Measurements from ENCODE around the gene CD68.

CD68 gene

DNA sequence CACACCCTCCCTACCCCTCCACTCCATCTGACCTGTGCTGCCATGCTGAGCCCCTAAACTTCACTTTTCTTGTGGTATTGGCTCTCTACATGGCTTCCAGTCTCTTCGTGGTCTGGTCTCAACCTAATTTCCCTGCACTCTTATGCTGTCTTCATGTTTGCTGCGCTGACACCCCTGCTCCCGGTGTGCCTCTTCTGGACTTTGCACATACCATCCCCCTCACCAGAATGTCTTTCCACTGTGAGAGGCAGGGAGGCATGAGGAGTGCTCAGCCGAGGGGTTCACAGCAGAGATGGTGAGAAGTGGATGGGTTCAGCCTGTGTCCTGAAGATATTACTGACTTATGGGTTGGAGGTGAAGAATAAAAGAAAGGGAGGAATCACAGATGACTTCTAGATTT, 28.0 kb upstream of the CD68 start:
- Histone ChIP-seq H3K9me2 (replicated peaks; ENCODE audit: insufficient read depth, low read length) (no peaks in the 10 kb centered on the region), H3K9ac (ENCODE audit: low read length) (no peak overlapping the region), H3K4me2 (ENCODE audit: low read depth, low read length, poor library complexity, severe bottlenecking) (no peak overlapping the region), H3K79me2 (ENCODE audit: insufficient read depth, low read length) (no peaks in the 10 kb centered on the region), H3K27me3 (ENCODE audit: low read length) (no peaks in the 10 kb centered on the region), H3K27ac (ENCODE audit: low read depth, low read length) (no peak overlapping the region), H3K9me3 (ENCODE audit: insufficient read depth, low read length) (no peaks in the 10 kb centered on the region), H4K20me1 (ENCODE audit: low read depth, low read length) (no peaks in the 10 kb centered on the region), H3F3A (ENCODE audit: insufficient read depth) (no peaks in the 10 kb centered on the region), H2AFZ (ENCODE audit: low read depth, low read length, severe bottlenecking) (no peak overlapping the region), H3K36me3 (ENCODE audit: low read length) (no peaks in the 10 kb centered on the region), H3K4me3 (ENCODE audit: insufficient read depth, low read length, poor library complexity, severe bottlenecking) (no peak overlapping the region)
- TF ChIP-seq, protein P1, sequence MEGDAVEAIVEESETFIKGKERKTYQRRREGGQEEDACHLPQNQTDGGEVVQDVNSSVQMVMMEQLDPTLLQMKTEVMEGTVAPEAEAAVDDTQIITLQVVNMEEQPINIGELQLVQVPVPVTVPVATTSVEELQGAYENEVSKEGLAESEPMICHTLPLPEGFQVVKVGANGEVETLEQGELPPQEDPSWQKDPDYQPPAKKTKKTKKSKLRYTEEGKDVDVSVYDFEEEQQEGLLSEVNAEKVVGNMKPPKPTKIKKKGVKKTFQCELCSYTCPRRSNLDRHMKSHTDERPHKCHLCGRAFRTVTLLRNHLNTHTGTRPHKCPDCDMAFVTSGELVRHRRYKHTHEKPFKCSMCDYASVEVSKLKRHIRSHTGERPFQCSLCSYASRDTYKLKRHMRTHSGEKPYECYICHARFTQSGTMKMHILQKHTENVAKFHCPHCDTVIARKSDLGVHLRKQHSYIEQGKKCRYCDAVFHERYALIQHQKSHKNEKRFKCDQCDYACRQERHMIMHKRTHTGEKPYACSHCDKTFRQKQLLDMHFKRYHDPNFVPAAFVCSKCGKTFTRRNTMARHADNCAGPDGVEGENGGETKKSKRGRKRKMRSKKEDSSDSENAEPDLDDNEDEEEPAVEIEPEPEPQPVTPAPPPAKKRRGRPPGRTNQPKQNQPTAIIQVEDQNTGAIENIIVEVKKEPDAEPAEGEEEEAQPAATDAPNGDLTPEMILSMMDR (IDR thresholded peaks at IDR 0.05; ENCODE audit: insufficient read depth, low read length, poor library complexity, severe bottlenecking): no peak
- TF ChIP-seq EZH2phosphoT487 (conservative IDR thresholded peaks at IDR 0.05; ENCODE audit: low read length): no peak

DNA sequence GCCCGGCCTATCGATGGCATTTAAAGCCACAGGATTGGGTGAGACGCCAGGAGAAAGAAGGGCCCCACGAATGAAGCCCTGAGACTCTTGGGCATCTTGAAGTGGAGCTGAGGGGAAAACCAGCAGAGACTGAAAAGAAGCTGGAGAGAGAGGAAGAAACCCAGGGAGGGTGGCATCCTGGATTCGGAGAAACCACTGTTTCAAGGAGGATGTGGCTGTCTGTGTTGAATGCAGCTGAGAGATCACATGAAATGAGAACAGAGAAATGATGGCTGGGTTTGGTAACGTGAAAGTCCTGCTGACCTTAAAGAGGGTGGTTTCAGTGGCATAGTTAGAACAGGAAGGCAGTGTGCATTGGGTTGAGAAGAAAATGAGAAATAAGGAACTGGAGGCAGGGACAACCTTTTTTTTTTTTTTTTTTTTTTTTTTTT, 26.8 kb upstream of the CD68 start:
- Histone ChIP-seq H3K9ac (ENCODE audit: low read length) (no peak overlapping the region), H3K9me2 (replicated peaks; ENCODE audit: insufficient read depth, low read length) (no peaks in the 10 kb centered on the region), H3K4me2 (ENCODE audit: low read depth, low read length, poor library complexity, severe bottlenecking) (no peak overlapping the region), H3K36me3 (ENCODE audit: low read length) (no peaks in the 10 kb centered on the region), H2AFZ (ENCODE audit: low read depth, low read length, severe bottlenecking) (no peak overlapping the region), H3K27me3 (ENCODE audit: low read length) (no peaks in the 10 kb centered on the region), H3K4me3 (ENCODE audit: insufficient read depth, low read length, poor library complexity, severe bottlenecking) (no peak overlapping the region), H3F3A (ENCODE audit: insufficient read depth) (no peaks in the 10 kb centered on the region), H3K79me2 (ENCODE audit: insufficient read depth, low read length) (no peaks in the 10 kb centered on the region), H3K9me3 (ENCODE audit: insufficient read depth, low read length) (no peaks in the 10 kb centered on the region), H4K20me1 (ENCODE audit: low read depth, low read length) (no peaks in the 10 kb centered on the region), H3K27ac (ENCODE audit: low read depth, low read length) (no peak overlapping the region)
- no peak for TF ChIP-seq EZH2phosphoT487 (conservative IDR thresholded peaks at IDR 0.05; ENCODE audit: low read length)
- TF ChIP-seq, protein P1 (IDR thresholded peaks at IDR 0.05; ENCODE audit: insufficient read depth, low read length, poor library complexity, severe bottlenecking): no peak

DNA sequence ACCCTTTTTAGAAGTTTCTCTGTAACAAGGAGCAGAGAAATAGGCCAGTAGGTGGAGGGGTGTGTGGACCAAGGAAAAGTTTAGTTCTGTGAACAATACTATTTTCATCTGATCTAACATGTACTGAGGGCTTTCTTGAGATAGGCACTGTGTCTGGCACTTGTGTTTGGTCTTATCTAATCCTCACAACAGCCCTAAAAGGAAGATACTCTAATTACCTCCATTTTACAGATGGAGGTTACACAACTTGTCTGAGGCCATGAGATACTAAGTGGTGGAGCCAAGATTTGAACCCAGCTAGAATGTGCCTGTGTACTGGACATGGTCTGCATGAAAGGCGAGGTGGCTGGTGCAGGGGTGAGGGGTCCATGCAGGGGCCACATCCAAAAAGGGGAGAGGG, 26.1 kb upstream of the CD68 start:
- Histone ChIP-seq H4K20me1 (ENCODE audit: low read depth, low read length) (no peaks in the 10 kb centered on the region), H3F3A (ENCODE audit: insufficient read depth) (no peaks in the 10 kb centered on the region), H3K79me2 (ENCODE audit: insufficient read depth, low read length) (no peaks in the 10 kb centered on the region), H3K9me2 (replicated peaks; ENCODE audit: insufficient read depth, low read length) (no peaks in the 10 kb centered on the region), H3K27ac (ENCODE audit: low read depth, low read length) (no peak overlapping the region), H3K4me2 (ENCODE audit: low read depth, low read length, poor library complexity, severe bottlenecking) (no peak overlapping the region), H3K36me3 (ENCODE audit: low read length) (no peaks in the 10 kb centered on the region), H3K9ac (ENCODE audit: low read length) (no peak overlapping the region), H3K9me3 (ENCODE audit: insufficient read depth, low read length) (no peaks in the 10 kb centered on the region), H2AFZ (ENCODE audit: low read depth, low read length, severe bottlenecking) (no peak overlapping the region), H3K27me3 (ENCODE audit: low read length) (no peaks in the 10 kb centered on the region), H3K4me3 (ENCODE audit: insufficient read depth, low read length, poor library complexity, severe bottlenecking) (no peak overlapping the region)
- TF ChIP-seq, protein P1 (IDR thresholded peaks at IDR 0.05; ENCODE audit: insufficient read depth, low read length, poor library complexity, severe bottlenecking): no peak
- no peak for TF ChIP-seq EZH2phosphoT487 (conservative IDR thresholded peaks at IDR 0.05; ENCODE audit: low read length)
